GM18502 (cell line): ENCODE measurements around the gene STARD13.

Source experiments
- ATAC-seq: cut with Tn5 transposase; IDR thresholded peaks from one replicate; pipeline ENCODE4 v1.9.1; 2021; ENCODE audit warnings: mild to moderate bottlenecking; ENCODE audit not compliant: unreplicated experiment, poor library complexity

Gene STARD13

GRCh38 chr13:33311040-33311439 lies 25.5 kb upstream of the STARD13 start:
- ATAC-seq: no peak

DNA sequence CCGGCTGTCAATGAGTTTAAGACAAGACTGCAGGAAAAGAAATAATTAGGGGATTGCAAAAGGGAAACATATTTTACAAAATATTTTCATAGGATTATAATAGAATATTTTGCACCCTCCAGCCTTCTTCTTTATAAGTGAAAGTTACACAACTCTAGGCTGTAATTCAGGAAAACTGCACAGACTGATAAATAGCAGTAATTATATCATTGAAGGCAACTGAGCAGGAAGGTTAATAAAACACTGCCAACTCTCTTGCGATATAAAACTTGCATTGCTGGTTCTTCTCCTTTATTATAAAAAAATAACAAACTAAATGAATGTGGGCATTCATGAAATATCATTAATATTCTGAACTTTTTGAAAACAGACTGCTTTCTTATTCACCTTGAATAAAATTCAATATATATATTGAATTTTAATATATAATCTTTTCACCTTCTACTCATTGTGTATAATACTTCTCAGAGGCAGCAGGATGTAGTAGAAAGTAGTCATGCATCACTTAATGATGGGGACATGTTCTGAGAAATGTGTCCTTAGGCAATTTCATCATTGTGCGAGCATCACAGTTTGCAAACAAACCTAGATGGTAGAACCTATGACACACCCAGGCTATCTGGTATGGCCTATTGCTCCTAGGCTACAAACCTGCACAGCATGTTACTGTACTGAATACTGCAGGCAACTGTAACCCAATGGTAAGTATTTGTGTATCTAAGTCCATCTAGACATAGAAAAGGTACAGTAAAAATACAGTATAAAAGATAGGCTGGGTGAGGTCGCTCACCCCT lies 24.9 kb upstream of the STARD13 start:
- ATAC-seq: no peak

- ATAC-seq: no peak
These were observed 23.3 kb upstream of the STARD13 start for GRCh38 chr13:33308863-33309262.

GRCh38 chr13:33307843-33308242 lies 22.3 kb upstream of the STARD13 start:
- no peak for ATAC-seq

- no peak for ATAC-seq
These were observed 18.5 kb upstream of the STARD13 start for GRCh38 chr13:33303855-33304597.

DNA sequence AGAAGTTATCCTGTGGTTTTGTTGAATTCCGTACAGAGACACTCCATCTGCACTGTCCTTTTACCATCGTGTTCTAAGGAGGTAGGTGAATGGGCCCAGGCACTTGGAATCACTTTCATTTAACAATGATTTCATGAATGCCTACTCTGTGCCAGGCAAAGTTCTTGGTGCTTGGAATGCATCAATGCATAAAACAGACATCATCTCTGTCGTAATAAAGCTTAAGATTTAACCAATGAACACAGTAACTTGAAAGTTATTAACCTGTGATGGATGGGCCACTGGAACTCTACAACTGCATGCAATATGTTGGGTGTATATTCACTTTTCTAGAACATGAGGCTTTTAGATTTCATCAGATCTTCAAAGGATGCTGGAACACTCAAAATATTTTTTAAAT lies 14.1 kb upstream of the STARD13 start:
- no peak for ATAC-seq

GRCh38 chr13:33296793-33297425 lies 11.4 kb upstream of the STARD13 start:
- no peak for ATAC-seq

DNA sequence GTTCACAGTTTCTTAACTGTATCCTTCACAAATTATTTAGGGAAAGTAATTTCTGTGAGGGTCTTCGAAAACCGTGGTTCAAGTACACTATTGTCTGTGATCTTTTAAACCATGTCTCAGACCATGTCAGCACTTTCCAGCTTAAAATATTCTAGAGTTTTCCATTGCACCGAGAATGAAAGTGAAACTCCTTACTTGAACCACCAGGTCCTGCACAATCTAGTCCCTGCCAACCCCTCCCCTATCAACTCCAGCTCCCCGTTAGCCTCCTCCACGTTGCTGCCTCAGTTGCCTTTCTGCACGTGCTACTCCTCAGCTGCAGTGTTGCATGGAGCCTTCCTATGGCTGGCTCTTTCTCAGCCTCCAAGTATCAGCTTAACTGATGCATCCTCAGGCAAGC lies 7.2 kb upstream of the STARD13 start:
- ATAC-seq: no peak

DNA sequence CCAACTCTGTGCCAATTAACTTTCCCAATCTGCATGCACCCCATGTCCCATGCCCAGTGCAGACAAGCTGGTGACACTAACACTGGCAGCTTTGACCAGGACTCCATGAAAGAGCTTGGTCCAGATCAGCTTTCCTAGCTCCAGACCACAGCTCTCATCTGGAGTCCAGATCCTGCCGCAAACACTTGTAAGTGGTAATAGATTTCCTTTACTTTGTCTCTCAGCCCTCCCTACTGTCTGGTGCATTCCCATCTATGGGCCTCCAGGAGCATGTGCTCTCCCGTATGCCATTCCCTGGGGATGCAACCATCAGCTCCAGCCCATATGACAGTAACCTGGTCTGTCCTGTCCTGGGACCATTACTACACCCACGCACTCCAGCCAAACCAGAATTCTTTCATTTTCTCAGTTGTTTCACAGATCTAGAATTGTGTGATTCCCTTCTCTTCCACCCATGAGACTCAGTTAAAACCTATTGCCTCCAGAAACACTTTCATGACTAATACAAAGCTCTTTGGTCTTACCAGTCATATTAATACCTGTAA lies 4.9 kb upstream of the STARD13 start:
- no peak for ATAC-seq

GRCh38 chr13:33289966-33290365 lies 4.4 kb upstream of the STARD13 start:
- no peak for ATAC-seq

GRCh38 chr13:33287142-33287882 lies 1.8 kb upstream of the STARD13 start:
- ATAC-seq: no peak

DNA sequence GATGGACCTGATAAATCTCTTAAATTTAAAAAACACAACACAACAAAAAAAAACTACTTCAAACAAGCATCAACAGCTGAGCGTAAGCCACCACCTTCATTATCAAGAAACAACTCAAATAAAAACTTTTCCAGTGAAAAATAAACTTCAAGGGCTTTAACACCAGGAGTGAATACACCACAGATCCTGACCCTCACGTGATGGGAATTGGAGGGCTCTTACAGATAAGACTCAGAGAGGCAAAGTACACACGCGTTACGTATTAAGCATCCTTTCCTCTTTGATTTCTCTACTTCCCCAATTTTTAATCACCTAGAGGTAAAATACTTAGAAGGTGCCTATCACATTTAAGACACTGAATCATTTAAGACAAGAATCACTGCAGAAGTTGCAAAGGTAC lies 573 bp upstream of the STARD13 start:
- ATAC-seq: no peak

DNA sequence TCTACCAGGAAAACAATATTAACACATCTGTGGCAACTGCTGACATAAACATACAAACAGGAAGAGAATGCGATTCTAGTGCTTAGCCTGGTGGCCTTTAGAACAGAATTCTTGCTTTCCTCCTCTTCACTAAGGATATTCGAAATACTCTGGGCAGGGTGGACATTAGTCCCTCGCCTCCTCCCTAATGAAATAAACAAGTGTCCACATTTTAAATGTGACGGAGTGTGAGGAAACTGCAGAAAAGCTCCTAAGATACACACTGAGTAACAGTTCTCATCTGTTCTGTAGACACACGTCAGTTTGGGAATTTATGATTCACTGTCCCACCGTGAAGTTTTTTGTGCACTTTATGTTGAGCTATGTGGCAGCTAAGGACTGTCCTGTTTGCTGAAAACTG lies 639 bp downstream of the STARD13 start:
- ATAC-seq: peak; percentile 33

DNA sequence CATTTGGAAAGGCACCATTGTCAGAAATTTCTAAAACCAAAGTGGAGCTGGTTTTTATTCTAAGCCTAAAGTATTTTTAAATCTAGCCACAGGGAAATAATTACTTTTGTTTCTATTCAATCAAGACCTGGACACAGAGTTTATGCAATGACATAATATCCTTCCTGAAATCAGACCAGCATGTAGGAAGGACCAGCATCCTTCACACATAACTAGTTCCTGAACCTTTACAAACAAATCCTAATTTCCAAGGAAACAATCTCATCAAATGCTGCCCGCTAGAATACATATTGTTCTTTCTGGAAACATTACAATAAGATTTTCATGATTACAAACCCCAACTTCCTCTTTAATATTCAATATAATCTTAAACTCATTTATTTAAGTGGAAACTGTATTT lies 1.5 kb downstream of the STARD13 start:
- ATAC-seq: no peak

GRCh38 chr13:33283195-33283911 lies 2.2 kb downstream of the STARD13 start:
- no peak for ATAC-seq

DNA sequence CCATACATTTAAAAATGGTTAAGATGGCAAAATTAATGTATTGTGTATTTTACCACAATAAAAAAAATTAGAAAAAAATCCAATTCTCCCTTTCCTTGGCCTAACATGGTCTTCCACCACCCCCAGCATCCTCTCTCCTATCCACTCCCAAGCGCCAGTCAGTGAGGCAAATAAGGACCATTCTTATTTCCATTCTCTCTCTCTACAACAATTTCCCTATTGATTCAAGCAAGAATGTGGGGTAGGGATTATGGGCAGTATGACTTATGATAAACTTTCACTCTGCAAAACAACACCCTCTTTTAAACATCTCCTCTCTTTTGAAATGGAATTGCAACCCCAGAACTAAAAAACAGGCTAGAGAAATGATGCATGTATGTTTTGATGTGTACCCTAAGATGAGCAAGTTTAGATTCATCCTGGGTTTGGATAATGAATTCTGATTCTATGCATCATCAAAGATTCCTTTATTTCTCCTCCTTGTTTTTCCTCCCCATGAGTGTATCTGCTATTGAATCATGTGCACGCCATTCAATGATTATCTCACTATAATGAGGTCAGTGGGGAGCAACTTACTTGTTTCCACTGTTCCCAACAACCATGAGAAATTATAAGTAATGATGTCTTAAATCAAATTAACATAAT lies 3.5 kb downstream of the STARD13 start:
- ATAC-seq: no peak

- ATAC-seq: no peak
These were observed 4.6 kb downstream of the STARD13 start for GRCh38 chr13:33280923-33281322.

DNA sequence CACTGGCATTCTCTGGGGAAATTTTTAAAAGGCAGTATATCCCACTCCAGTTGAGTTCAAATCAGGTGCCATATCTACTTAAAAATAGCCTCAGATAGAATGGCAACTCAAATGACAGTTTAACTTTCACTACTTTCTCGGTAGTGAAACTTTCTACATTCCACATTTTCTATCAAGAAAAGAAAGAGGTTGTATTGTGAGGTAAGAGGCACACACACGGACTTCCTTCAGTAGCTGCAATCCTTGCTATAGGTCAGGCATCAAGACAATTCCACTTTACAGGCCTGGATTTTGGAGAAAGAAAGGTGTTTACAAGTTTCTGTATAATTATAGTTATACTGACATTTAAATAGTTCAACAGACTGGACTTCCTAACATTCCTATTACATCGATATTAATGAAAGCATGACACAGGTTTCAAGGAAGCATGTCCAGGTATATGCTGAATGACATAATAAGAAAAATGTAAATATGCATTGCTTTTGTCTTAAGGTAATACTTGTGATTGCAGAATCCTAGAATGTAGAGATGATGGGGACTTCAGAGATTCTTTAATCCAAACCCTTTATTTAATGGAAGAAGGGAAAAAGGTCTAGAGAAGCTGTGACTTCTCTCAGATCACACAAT lies 5.2 kb downstream of the STARD13 start:
- no peak for ATAC-seq
